Activated gamma-delta T cell (primary cell): Measurements from ENCODE around the gene ATG9A.

Experiments
- DNase-seq: peaks from one replicate; lab custom pipeline; 2025; lab: John Stamatoyannopoulos, UW

ATG9A gene

GRCh38 chr2:219252900-219253752, 23.7 kb upstream of the ATG9A start, which contains the start of gene TUBA4B:
Gene TUBA4B, plus strand, starts transcription at chr2:219253243. Its CDS starts 165 bp downstream, at chr2:219253408.
- DNase-seq: peak; percentile 34

DNA sequence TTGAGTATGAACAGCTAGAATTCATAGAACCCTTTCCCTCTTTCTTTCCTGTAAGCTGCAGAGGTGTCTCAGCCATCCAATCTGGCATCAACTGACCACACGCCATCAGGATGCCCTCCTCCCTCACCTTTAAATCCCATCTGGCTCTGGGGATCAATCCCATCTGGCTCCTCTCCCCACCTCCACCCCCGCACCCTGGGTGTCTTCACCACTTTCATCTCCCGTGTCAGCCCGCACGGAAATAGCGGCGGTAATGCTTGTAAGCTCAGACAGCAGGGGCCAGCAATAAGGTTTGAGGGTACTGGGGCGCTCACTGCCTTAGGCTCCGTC, 23.1 kb upstream of the ATG9A start:
- DNase-seq: no peak

DNA sequence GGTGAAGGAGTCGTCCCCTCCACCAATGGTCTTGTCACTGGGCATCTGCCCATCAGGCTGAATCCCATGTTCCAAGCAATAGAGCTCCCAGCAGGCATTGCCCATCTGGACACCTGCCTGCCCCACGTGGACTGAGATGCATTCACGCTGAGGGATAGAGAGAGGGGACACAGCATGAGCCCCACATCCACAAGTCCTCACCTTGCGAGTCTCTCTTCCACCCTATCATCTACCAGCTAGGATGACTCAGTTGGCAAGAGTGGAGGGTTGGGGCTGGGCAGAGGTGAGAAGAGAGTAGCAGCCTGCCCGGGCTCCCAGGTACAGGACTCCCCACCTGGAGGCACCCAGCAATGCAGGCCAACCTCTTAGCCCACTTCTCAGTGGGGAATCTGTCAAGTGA, 22.6 kb upstream of the ATG9A start:
- no peak for DNase-seq

GRCh38 chr2:219251656-219252055, 22.2 kb upstream of the ATG9A start:
- no peak for DNase-seq

GRCh38 chr2:219250049-219250781, 20.8 kb upstream of the ATG9A start:
- no peak for DNase-seq

- DNase-seq: no peak
Observed at GRCh38 chr2:219249203-219249980, 20.0 kb upstream of the ATG9A start.

DNA sequence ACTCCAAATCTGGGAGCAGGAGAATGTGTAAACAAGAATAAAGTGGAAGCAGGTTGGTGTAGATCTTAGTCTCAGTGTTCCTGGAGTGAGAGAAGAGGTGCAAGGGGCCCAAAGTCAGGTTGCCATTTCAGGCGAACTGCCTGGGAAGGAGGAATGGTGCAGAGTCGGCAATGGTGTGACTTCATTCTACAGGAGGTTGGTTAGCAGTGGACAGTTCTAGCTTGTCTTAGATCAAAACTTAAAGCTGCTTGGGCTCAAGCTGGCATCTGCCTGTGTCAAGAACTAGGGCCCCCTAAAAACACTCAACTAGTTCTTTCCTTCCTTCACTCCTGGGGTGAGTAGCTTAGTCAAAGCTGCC, 19.4 kb upstream of the ATG9A start:
- no peak for DNase-seq

- DNase-seq: no peak
Observed at GRCh38 chr2:219247678-219248642, 18.5 kb upstream of the ATG9A start.

- no peak for DNase-seq
Observed at GRCh38 chr2:219246559-219246958, 17.1 kb upstream of the ATG9A start.

DNA sequence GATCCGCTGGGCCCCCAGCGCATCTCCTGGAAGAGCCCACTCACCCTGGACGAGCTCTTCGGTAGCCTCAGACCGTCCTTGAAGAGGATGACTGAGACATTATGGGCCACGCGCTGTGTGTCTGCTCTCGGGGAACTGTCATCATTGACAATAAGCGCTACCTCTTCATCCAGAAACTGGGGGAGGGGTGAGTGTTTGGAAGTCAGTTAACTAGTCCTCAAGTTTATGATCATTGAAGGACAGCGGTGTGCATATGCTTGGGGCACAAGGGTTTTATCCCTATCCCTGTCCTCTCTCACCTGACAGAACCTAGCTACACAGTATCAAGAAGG, 16.4 kb upstream of the ATG9A start:
- DNase-seq: no peak

DNA sequence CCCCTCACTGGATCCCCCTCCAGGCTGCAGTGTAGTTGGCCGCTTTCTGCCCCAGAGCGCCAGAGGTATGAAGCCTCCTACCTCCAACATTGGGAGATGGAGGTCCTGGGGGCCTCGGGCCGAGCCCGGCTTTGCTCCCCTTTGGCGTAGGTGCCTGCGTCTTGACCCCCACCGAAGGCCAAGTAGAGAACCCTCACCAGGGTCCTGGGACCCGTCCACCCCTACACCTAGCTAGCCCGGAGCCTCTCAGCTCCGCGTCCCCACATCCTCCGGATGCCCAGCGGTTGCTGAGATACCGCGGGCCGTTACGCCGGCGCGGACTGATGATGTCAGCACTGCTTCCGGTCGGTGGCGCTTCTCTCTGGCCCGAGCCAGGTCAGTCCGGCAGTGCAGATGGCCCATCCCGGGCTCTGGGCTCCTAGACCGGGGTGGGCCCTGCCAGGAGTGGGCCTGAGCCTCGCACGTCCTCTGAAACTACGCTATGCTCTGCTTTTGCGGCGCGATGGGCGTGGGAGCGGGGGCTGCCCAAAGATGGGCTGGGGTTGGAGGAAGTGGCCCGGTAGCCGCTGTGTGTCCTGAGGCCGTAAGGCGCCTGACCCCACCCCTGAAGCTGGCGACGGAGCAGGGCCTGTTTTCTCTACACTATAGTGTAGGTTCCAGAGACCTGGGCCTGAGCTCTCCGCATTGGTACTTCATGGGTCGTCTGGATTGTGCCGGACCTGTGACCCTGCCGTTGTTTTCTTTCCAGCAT, 15.9 kb upstream of the ATG9A start, which contains the start of the genes GLB1L and STK16:
GLB1L (minus strand) TSS at position 297 of the 751 bp plus-strand sequence. CDS start 1,871 bp downstream, outside the sequence.
STK16 (plus strand) TSS at position 332 of the 751 bp plus-strand sequence. CDS start 521 bp downstream, outside the sequence.
- DNase-seq: peak; percentile 77

GRCh38 chr2:219244789-219245147, 15.3 kb upstream of the ATG9A start:
- DNase-seq: no peak

DNA sequence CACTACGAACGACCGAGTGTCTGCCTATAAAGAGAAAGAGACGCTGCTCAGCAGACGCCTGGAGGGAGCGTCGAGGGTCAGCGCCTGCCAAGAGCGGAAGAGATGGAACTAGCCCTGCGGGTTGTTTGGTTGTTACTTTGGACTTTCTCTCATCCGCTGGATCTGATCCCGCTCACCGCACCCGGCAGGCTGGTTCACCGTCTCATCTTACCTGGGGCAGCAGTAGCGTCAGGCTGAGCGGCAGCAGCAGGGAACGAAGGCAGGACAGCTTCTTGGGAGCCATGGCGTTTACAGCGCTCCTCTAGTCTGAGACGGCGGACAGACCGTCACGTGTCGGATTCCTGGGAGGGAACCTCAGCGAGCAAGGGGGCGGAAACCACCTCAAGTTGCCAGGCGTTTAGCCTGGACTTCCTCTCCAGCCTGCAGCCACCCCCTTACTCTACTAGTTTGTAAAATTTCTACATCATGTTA, 13.9 kb upstream of the ATG9A start:
- no peak for DNase-seq

DNA sequence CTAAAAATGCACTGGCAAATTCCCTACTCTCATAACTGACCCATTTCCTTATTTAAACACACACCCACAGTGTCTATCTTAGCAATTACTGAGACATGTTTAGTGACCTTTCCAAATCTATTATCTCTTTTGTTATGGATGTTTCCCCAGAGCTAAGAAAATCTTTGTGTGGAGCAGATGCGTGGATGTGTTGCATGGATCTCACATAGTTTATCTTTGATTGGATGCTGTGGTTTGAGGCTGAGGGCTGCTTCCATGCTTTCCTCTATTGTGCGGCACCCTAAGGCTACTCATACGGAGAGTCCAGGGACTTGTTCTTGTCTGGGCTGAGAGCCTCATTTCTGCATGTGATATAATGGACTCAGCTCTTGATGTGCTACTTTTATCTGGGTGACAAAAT, 4.9 kb upstream of the ATG9A start:
- no peak for DNase-seq

GRCh38 chr2:219230059-219230540, 664 bp upstream of the ATG9A start:
- no peak for DNase-seq

- DNase-seq: no peak
Observed at GRCh38 chr2:219228911-219229304, 528 bp downstream of the ATG9A start.

- no peak for DNase-seq
Observed at GRCh38 chr2:219228041-219228910, 1.2 kb downstream of the ATG9A start.

GRCh38 chr2:219225350-219225749, 4.1 kb downstream of the ATG9A start:
- DNase-seq: no peak
